HL-60 (cell line): ENCODE results near the gene CERS1.

Experiments used
- DNase-seq, 2 experiments: peaks; one replicate each; pipeline ENCODE4 v3.0.0-alpha.2; 2010 to 2020; ENCODE audit warnings: low read depth in 1 of 2, low spot score in 1 of 2
- H3K27ac ChIP-seq: fragments of 250-450 bp; sonication (Bioruptor Pico); replicated peaks from 2 replicates; pipeline ENCODE4 v1.5.1; 2020; ENCODE audit warnings: mild to moderate bottlenecking, moderate library complexity
- H3K27me3 ChIP-seq: fragments of 250-450 bp; sonication (Bioruptor Pico); 2 replicates; pipeline ENCODE4 v1.5.1; 2021; ENCODE audit warnings: mild to moderate bottlenecking, moderate library complexity; ENCODE audit not compliant: insufficient read depth, poor library complexity, severe bottlenecking
- H3K4me3 ChIP-seq: replicated peaks from 2 replicates; pipeline ENCODE4 v1.5.1; 2011; ENCODE audit warnings: mild to moderate bottlenecking, control low read depth, low read length; ENCODE audit not compliant: insufficient read depth
- CTCF ChIP-seq: IDR thresholded peaks from one replicate; pipeline ENCODE4 v1.5.1; 2011; ENCODE audit warnings: low read length, control low read depth, inconsistent platforms; ENCODE audit not compliant: insufficient read depth
- GABPA ChIP-seq: IDR thresholded peaks from 2 replicates; pipeline ENCODE4 v1.6.1; 2012; ENCODE audit warnings: low read depth
- POLR2AphosphoS5 ChIP-seq: IDR thresholded peaks from 2 replicates; pipeline ENCODE4 v1.6.1; 2012; ENCODE audit warnings: low read depth
- REST ChIP-seq: IDR thresholded peaks from 2 replicates; pipeline ENCODE4 v1.6.1; 2012; ENCODE audit warnings: low read depth; ENCODE audit not compliant: insufficient replicate concordance
- SPI1 ChIP-seq: IDR thresholded peaks from 2 replicates; pipeline ENCODE4 v1.6.1; 2012; ENCODE audit warnings: low read depth, mild to moderate bottlenecking, borderline replicate concordance

CERS1 gene

GRCh38 chr19:18901491-18901890, 5.5 kb upstream of the CERS1 start:
- DNase-seq: no peak
- Histone ChIP-seq H3K27me3 (no peaks in the 10 kb centered on the region), H3K27ac (no peak overlapping the region), H3K4me3 (no peak overlapping the region)
- TF ChIP-seq POLR2AphosphoS5: no peak
- TF ChIP-seq REST: no peak
- no peak for TF ChIP-seq SPI1
- no peak for TF ChIP-seq GABPA
- TF ChIP-seq CTCF: no peak

GRCh38 chr19:18900700-18901481, 4.9 kb upstream of the CERS1 start:
- no peak for TF ChIP-seq REST
- no peak for TF ChIP-seq GABPA
- no peak for TF ChIP-seq CTCF
- no peak for TF ChIP-seq POLR2AphosphoS5
- no peak for TF ChIP-seq SPI1
- H3K27ac ChIP-seq: no peak overlapping the region
- no peak overlapping the region for H3K4me3 ChIP-seq
- no peak for DNase-seq
- no peaks in the 10 kb centered on the region for H3K27me3 ChIP-seq

GRCh38 chr19:18899624-18900560, 3.9 kb upstream of the CERS1 start:
- TF ChIP-seq SPI1: no peak
- TF ChIP-seq GABPA: no peak
- no peak for TF ChIP-seq CTCF
- no peak for TF ChIP-seq REST
- TF ChIP-seq POLR2AphosphoS5: no peak
- peaks cover 4% of the 10 kb centered on the region for H3K27me3 ChIP-seq
- DNase-seq: no peak
- H3K27ac ChIP-seq: no peak overlapping the region
- H3K4me3 ChIP-seq: no peak overlapping the region
